Measurements from ENCODE around the gene POC1A. TPM values are rescaled to one million over a fixed set of nuclear protein-coding genes. Genes with fewer than 3 reads are reported as not detected.

Gene POC1A
- total RNA-seq, 1 donor = 1.8 TPM

DNA sequence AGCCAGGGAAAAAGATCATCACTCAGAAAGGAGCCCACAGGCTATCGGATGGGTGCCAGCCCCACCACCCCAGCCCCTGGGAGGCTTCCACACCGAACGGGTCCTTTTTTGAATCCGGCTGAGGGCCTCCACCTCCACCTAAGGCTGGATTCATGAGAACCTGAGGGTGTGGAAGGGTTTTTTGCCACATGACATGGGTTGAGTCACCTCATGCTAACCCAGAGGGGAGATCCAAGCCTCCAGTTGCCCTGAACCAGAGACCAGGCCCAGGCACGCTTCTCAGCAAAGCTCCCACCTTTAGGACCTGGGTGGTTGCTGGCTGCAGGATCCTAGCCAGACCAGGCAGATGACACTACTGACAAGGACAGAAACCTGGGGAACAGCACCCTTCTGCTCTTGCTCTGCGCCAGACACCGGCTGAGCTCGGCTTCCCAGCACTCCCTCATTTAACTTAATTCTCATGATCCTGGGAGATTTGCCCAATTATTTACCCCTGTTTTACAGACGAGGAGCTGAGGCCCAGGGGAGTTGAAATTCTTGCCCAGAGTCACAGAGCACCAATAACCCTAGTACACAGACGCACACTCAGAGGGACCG, 123.4 kb downstream of the POC1A start:
- H4K20me1 ChIP-seq (ENCODE audit: insufficient read depth, low read length) = no peaks in the 10 kb centered on the region

DNA sequence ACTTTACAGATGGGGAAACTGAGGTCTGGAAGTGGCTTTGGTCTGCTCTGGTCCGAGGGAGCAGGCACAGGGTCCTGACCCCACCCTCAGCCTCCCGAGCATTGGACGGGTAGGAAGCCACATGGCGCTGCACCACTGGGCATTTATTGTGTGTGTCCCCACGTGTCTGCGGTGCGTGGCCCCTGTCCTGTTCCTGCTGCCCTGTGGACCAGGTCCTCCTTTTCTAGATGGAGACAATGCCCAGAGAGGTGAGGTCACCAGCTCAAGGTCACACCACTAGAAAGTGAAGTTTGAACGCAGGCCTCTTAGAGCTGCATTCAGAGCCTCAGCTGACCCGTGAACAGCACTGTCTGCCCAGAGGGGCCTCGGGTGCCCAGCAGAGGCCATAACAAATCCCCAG, 124.7 kb downstream of the POC1A start:
- no peaks in the 10 kb centered on the region for H3K79me2 ChIP-seq (ENCODE audit: insufficient read depth, low read length)
- no peak overlapping the region for H3K4me3 ChIP-seq (ENCODE audit: insufficient read depth, low read length)
- no peak overlapping the region for H3K27ac ChIP-seq (ENCODE audit: low read depth, low read length)
- H3K9me3 ChIP-seq (ENCODE audit: low read depth, low read length) = no peaks in the 10 kb centered on the region
- H4K20me1 ChIP-seq (ENCODE audit: insufficient read depth, low read length) = no peaks in the 10 kb centered on the region
- no peak for DNase-seq (ENCODE audit: insufficient read length, low spot score, missing footprints)
- H3K27me3 ChIP-seq (ENCODE audit: insufficient read depth, low read length) = no peaks in the 10 kb centered on the region
- no peaks in the 10 kb centered on the region for H3K36me3 ChIP-seq (ENCODE audit: insufficient read depth, low read length)
- H3K4me2 ChIP-seq (ENCODE audit: insufficient read depth, low read length) = no peak overlapping the region
- H2AFZ ChIP-seq (ENCODE audit: low read length) = no peak overlapping the region
- TF ChIP-seq, protein P1, sequence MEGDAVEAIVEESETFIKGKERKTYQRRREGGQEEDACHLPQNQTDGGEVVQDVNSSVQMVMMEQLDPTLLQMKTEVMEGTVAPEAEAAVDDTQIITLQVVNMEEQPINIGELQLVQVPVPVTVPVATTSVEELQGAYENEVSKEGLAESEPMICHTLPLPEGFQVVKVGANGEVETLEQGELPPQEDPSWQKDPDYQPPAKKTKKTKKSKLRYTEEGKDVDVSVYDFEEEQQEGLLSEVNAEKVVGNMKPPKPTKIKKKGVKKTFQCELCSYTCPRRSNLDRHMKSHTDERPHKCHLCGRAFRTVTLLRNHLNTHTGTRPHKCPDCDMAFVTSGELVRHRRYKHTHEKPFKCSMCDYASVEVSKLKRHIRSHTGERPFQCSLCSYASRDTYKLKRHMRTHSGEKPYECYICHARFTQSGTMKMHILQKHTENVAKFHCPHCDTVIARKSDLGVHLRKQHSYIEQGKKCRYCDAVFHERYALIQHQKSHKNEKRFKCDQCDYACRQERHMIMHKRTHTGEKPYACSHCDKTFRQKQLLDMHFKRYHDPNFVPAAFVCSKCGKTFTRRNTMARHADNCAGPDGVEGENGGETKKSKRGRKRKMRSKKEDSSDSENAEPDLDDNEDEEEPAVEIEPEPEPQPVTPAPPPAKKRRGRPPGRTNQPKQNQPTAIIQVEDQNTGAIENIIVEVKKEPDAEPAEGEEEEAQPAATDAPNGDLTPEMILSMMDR (IDR thresholded peaks at IDR 0.05; ENCODE audit: extremely low read depth, low read depth, low read length) = no peak
- H3K4me1 ChIP-seq (ENCODE audit: insufficient read depth, low read length) = peaks cover 4% of the 10 kb centered on the region

More for the DNA sequence above, 123.4 kb downstream of the POC1A start:
- Histone ChIP-seq H3K79me2 (ENCODE audit: insufficient read depth, low read length) (no peaks in the 10 kb centered on the region), H3K4me3 (ENCODE audit: insufficient read depth, low read length) (no peak overlapping the region), H3K4me2 (ENCODE audit: insufficient read depth, low read length) (no peak overlapping the region), H2AFZ (ENCODE audit: low read length) (no peak overlapping the region), H3K27me3 (ENCODE audit: insufficient read depth, low read length) (no peaks in the 10 kb centered on the region), H3K4me1 (ENCODE audit: insufficient read depth, low read length) (peaks cover 4% of the 10 kb centered on the region), H3K36me3 (ENCODE audit: insufficient read depth, low read length) (no peaks in the 10 kb centered on the region), H3K27ac (ENCODE audit: low read depth, low read length) (no peak overlapping the region), H3K9me3 (ENCODE audit: low read depth, low read length) (no peaks in the 10 kb centered on the region)
- no peak for DNase-seq (ENCODE audit: insufficient read length, low spot score, missing footprints)
- TF ChIP-seq, protein P1 (IDR thresholded peaks at IDR 0.05; ENCODE audit: extremely low read depth, low read depth, low read length) = no peak

DNA sequence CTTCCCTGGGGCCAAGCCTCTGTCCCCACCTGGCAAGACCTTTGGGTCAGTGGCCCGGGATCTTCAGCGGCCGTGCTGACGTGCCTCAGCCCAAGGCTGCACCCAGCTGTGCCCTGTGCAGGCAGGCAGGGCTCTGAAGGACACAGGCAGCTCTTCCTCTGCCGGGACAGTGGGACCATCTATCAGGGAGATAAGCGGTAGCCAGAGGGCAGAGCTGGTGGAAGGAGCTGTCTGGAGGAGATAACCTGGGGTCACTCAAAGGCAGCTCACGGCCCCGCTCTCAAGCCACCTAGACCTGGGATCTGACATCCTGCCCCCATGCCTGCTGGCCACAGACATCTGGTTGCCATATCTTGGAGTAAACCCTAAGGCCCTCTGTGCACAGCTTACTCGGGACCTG, 125.2 kb downstream of the POC1A start:
- Histone ChIP-seq H3K9me3 (ENCODE audit: low read depth, low read length) (no peaks in the 10 kb centered on the region), H3K4me2 (ENCODE audit: insufficient read depth, low read length) (no peak overlapping the region), H3K4me3 (ENCODE audit: insufficient read depth, low read length) (no peak overlapping the region), H4K20me1 (ENCODE audit: insufficient read depth, low read length) (no peaks in the 10 kb centered on the region), H3K27me3 (ENCODE audit: insufficient read depth, low read length) (no peaks in the 10 kb centered on the region), H3K4me1 (ENCODE audit: insufficient read depth, low read length) (peaks cover 5% of the 10 kb centered on the region), H3K79me2 (ENCODE audit: insufficient read depth, low read length) (no peaks in the 10 kb centered on the region), H2AFZ (ENCODE audit: low read length) (no peak overlapping the region), H3K27ac (ENCODE audit: low read depth, low read length) (no peak overlapping the region), H3K36me3 (ENCODE audit: insufficient read depth, low read length) (no peaks in the 10 kb centered on the region)
- TF ChIP-seq, protein P1 (IDR thresholded peaks at IDR 0.05; ENCODE audit: extremely low read depth, low read depth, low read length) = no peak
- no peak for DNase-seq (ENCODE audit: insufficient read length, low spot score, missing footprints)

DNA sequence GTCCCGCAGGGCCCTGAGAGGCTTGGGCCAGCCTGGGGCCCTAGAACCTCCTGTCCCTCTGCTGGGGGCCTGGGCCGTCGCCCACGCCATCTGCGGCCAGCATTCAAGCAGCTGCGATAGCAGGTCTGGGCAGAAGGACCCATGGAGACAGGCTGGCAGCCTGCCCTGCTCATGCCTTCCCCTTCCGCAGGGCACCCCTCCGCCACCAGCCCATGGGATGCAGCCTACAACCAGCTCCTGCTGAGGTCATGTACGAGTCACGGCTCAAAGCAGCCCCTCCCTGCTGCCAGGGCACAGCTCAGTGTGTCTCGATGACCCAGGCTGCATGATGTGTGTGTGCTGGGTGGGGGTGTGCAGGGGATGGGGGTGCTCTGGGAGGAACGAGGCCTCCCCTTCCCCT, 125.7 kb downstream of the POC1A start:
- H4K20me1 ChIP-seq (ENCODE audit: insufficient read depth, low read length) = no peaks in the 10 kb centered on the region
- peaks cover 9% of the 10 kb centered on the region for H3K4me1 ChIP-seq (ENCODE audit: insufficient read depth, low read length)
- no peak overlapping the region for H3K27ac ChIP-seq (ENCODE audit: low read depth, low read length)
- H2AFZ ChIP-seq (ENCODE audit: low read length) = no peak overlapping the region
- H3K4me2 ChIP-seq (ENCODE audit: insufficient read depth, low read length) = no peak overlapping the region
- no peaks in the 10 kb centered on the region for H3K9me3 ChIP-seq (ENCODE audit: low read depth, low read length)
- DNase-seq (ENCODE audit: insufficient read length, low spot score, missing footprints) = no peak
- no peaks in the 10 kb centered on the region for H3K36me3 ChIP-seq (ENCODE audit: insufficient read depth, low read length)
- H3K27me3 ChIP-seq (ENCODE audit: insufficient read depth, low read length) = no peaks in the 10 kb centered on the region
- H3K4me3 ChIP-seq (ENCODE audit: insufficient read depth, low read length) = no peak overlapping the region
- TF ChIP-seq, protein P1 (IDR thresholded peaks at IDR 0.05; ENCODE audit: extremely low read depth, low read depth, low read length) = no peak
- no peaks in the 10 kb centered on the region for H3K79me2 ChIP-seq (ENCODE audit: insufficient read depth, low read length)
